ENCODE measurements around the gene TLE2.

Gene TLE2

DNA sequence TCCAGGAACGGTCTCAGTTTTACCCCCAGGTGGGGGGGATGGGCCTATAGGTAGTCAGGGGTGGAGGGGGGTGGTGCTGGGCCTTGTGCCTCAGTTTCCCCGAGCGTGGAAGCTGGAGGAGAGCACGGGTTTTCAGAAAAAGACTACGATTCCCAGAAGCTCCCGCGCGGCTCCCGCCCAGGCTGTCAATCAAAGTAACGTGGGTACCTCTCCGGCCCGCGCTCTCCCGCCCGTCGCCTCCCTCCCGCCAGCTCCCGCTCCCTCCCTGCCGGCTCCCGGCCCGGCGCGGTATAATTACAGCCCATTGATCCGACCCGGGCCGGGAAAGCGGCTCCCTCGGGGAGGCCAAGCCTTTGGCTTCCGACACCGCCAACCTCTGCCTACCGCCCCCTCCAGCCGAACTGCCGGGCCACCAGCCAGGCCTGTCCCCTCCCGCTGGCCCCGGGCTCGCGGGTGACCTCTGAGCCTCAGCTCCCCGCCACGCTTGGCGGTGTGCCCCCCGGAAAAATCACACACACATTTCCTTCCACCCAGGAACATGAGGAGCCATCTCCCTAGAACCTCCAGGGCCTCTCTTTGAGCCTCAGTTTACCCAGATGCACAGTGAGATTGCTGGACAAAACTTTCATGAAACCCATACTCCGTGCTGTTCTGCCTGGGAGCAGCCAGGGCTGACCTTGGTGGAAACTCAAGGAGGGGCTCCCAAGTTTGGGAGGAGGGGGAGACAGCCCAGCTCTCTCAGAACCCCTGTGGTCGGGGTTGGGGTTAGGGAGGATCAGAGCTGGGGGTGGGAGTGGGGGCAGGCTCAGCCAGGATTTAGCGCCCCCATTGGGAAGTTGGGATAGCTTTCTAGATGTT is 7.3 kb upstream of the TLE2 start:
- DNase-seq, result peak; percentile 91

DNA sequence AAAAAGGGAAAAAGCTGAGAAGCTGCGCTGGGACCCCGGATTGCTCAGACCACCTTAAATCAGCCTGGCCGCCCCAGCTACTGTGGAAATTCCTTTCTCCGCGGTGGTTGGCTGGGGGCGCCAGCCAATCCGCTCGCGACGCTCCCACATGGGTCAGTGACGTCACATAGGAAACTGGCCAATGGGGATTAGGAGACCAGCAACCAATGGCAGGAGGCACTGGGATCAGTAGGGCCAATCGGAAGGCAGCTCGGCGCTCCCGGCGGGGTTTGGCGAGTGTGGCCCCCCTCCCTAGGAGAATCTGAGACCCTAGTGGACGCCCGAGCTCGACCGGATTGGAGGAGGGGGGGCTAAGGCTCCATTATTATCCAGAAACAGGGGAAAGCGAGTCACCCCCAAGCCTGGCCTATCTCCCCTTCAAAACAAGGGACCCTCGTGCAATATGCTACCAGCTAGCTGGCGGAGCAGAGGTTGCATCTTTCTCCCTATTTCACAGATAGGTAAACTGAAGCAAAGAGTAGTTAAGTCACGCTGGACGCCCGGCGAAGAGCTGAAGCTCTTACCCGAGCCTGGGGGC is 6.5 kb upstream of the TLE2 start:
- peak; percentile 100 for DNase-seq

- peak; percentile 53 for DNase-seq
Measured at GRCh38 chr19:3034656-3035541, 5.8 kb upstream of the TLE2 start.

- DNase-seq, result no peak
Measured at GRCh38 chr19:3034406-3034655, 5.3 kb upstream of the TLE2 start.

DNA sequence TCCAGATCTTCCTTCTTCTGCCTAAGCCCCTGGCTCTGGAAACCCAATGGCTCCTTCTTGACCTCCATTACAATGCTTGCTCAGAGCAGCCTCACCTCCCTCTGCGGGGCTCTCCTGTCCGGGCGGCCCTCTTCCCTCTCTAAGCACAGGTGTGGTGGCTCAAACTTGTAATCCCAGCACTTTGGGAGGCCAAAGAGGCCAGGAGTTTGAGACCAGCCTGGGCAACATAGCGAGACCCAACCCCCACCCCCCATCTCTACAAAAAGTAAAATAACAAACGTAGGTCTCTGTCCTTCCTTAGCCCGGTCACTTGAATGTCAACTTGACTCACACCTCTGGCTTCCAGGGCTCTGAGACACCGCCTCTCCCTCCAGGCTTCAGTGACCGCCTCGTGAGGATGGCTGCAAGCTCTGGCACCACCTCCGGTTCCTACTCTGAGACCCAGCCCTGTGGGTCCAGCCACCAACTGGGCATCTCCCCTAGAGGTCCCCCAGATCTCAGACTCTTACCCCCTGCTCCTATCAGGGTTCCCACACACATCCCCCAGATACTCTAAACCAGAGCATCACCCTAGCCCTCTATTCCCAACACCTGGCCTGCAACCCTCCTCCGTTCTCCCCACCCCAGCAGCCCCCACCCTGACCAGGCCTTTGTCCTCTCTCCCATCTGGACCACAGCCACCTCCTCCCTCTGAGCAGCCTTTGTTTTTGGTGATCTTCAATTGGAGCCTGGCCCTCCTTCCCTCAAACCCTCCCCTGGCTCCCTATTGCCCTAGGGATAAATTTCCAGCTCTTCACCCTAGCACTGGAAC is 4.7 kb upstream of the TLE2 start:
- no peak for DNase-seq

DNA sequence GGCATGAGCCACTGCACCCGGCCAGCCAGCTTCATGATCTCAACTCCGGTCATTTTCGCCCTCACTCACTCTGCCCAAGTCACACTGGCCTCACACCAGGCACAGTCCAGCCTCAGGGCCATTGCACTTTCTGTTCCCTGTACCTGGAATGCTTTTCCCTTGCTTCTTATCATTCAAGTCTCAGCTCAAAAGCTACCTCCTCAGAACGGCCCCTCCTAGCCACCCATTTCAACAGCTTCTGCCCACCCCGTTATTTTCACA is 2.5 kb upstream of the TLE2 start:
- no peak for DNase-seq

DNA sequence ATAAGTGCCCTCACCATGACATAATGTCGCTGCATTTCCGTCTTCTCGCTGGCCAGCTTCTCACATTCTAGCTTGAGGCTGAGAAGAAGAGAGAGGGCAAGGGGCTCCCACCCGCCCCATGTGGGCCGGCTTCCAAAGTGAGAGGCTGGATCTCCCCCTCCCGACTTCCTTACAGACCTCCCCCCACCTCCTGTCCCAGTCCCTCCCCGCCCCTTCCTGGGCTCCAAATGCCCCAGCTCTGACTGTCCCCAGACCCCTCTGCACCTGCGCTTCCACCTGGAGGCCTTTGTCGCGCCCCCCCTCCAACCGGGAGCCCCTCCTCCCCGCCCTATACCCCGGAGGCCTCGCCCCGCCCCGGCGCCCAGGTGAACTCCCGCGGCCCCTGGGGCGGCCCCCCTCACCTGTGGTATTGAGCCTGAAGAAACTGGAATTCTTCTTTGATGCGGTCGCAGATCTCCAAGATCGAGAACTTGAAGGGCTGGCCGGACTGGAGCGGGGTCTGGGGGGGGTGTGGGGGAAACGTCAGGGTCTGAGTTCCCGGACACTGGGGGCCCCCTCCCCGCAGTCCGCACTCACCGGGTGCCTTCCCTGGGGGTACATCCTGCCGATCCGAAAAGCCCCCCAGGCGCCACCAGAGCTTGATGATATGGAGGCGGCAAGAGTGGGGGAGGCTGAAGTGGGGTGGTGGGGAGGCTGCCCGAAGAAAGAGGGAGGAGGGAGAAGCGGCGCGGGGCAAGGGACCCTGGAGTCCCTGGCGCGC is 595 bp downstream of the TLE2 start:
- no peak for DNase-seq

DNA sequence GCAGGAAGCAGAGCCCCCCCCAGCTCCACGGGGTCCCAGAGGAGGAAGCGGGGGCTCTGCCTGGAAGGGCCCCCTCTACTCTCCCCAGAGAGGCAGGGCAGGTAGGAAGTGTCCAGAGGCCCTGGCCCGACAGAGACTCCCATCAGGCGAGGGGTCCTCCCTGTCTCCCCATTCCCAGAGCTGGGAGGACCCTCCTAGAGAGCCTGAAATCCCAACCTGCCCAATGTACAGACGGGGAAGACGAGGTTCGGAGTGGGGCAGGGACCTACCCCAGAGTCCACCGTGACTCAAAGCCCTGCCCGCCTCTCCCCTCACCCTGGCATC is 1.1 kb downstream of the TLE2 start:
- DNase-seq, result no peak

GRCh38 chr19:3027292-3027691 is 1.8 kb downstream of the TLE2 start:
- no peak for DNase-seq

GRCh38 chr19:3026768-3027167 is 2.3 kb downstream of the TLE2 start:
- no peak for DNase-seq

- DNase-seq, result no peak
Measured at GRCh38 chr19:3025549-3025886, 3.6 kb downstream of the TLE2 start.

GRCh38 chr19:3024870-3025548 is 4.1 kb downstream of the TLE2 start:
- DNase-seq, result no peak

GRCh38 chr19:3024509-3024869 is 4.6 kb downstream of the TLE2 start:
- DNase-seq, result no peak

GRCh38 chr19:3020321-3020960 is 8.6 kb downstream of the TLE2 start:
- no peak for DNase-seq

DNA sequence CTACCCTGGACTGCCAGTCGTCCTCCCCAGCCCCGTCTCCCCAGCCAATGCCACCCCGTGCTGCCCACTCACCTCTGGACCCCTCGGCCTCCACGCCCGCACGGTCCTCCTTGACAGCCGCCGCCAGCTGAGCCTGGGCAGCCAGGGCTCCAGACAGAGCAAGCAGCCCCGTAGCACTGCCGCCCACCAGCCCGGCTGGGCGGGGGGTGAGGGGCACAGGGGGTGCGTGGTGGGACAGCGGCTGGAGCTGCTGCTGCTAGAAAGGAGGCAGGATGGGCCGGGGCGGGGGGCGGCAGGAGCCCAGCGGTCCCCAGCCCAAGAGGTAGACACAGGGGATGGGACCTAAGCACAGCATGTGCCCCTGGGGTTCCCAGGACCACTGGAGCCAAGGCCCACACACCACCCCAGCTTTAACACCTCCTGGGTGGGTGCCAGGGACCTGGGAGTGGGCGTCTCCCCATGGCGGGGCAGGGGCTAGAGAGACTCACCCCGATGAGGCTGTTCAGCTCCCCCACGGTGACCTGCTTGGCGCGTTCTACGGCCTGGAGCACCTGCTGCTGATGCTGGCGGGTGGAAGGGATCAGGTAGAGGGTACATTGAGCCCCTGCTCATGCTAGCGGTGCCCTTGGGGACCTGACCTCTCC is 9.7 kb downstream of the TLE2 start:
- no peak for DNase-seq

DNA sequence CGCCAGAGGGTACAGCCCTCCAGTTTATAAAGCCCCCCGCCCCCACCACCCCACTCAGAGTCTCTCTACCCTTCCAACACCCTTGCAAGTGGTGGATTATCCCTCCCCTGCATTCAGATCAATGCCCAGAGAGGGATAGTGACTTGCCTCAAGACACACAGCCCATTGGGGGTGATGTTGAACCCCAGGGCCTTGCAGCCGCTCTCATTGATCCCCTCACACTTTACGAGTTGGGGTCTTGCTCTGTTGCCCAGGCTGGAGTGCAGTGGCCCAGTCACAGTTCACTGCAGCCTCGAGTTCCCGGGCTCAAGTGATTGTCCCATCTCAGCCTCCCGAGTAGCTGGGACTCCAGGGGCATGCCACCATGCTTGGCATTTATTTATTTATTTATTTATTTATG is 11.2 kb downstream of the TLE2 start:
- no peak for DNase-seq

- DNase-seq, result no peak
Measured at GRCh38 chr19:3015126-3016057, 13.7 kb downstream of the TLE2 start.

GRCh38 chr19:3014135-3014534 is 14.9 kb downstream of the TLE2 start:
- DNase-seq, result no peak

DNA sequence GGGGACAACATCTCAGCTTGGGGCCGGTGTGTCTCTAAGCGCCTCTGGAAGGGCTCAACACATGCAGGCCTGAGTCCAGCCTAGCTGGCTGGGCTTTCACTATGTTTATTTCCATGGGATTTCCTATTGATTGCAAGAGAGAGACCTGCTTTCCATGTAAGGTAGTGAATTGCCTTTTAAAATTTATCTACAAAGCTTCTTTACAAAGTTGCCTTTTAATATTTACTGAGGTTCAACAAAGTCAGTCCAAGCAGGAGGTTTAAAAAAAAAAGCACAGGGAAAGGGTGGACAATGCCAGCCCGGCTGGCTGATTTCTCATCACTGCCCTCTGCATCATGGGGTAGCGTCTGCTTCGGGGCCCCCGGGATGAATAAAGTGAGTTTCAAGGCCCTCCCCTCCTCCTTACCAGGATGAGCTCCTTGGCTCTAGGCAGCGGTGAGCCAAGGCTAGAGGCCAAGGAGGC is 15.8 kb downstream of the TLE2 start:
- DNase-seq, result no peak
